H1 (cell line): ENCODE results near the gene TRMT44. TPM values are rescaled to one million over a fixed set of nuclear protein-coding genes. Genes with fewer than 3 reads are reported as not detected.

Source experiments
- CTCF ChIA-PET: fragments of 300-600 bp; sonication (Branson Sonifier 250); formaldehyde crosslinking; loops from one replicate; lab custom pipeline; 2021; ENCODE audit not compliant: partially characterized antibody; lab: Charles Lee
- POLR2A ChIA-PET: fragments of 300-600 bp; sonication (Branson Sonifier 250); formaldehyde crosslinking; loops from one replicate; lab custom pipeline; 2021; ENCODE audit warnings: inconsistent platforms; ENCODE audit not compliant: partially characterized antibody; lab: Charles Lee
- DNase-seq, 2 experiments: peaks; one replicate each; pipeline versions ENCODE4 v3.0.0 to v3.0.0-alpha.2; 2010 to 2022; ENCODE audit warnings: low spot score in 2 of 2, low read depth in 1 of 2, mixed read lengths in 1 of 2
- FAIRE-seq: peaks from 2 replicates; lab custom pipeline; 2011; peaks lifted over from hg19 to GRCh38; lab: Jason Lieb, UNC
- H2AFZ ChIP-seq: 2 replicates; pipeline ENCODE4 v1.8.1; 2012; ENCODE audit warnings: low read length, inconsistent platforms
- H2AK5ac ChIP-seq: 2 replicates; pipeline ENCODE4 v1.6.1; 2013; ENCODE audit warnings: low read depth, low read length
- H2BK120ac ChIP-seq: replicated peaks from 2 replicates; pipeline ENCODE3; 2013; ENCODE audit warnings: low read depth, low read length, inconsistent platforms
- H2BK12ac ChIP-seq: 2 replicates; pipeline ENCODE4 v1.6.1; 2013; ENCODE audit warnings: low read depth, low read length
- H2BK15ac ChIP-seq: 2 replicates; pipeline ENCODE4 v1.6.1; 2013; ENCODE audit warnings: low read length
- H2BK20ac ChIP-seq: 2 replicates; pipeline ENCODE4 v1.6.1; 2013; ENCODE audit warnings: low read length
- H2BK5ac ChIP-seq: 2 replicates; pipeline ENCODE4 v1.6.1; 2013; ENCODE audit warnings: low read depth, low read length
- H3K14ac ChIP-seq: 2 replicates; pipeline ENCODE4 v1.6.1; 2013; ENCODE audit warnings: inconsistent platforms; ENCODE audit not compliant: insufficient read length
- H3K18ac ChIP-seq: 2 replicates; pipeline ENCODE4 v1.6.1; 2013; ENCODE audit warnings: low read length; ENCODE audit errors: extremely low read depth
- H3K23ac ChIP-seq: 2 replicates; pipeline ENCODE4 v1.6.1; 2013; ENCODE audit warnings: inconsistent platforms; ENCODE audit not compliant: insufficient read length
- H3K23me2 ChIP-seq: 2 replicates; pipeline ENCODE4 v1.6.1; 2013; ENCODE audit warnings: low read depth, low read length
- H3K27ac ChIP-seq: 2 replicates; pipeline ENCODE4 v1.6.1; 2011; ENCODE audit warnings: low read depth, low read length, inconsistent platforms
- H3K27me3 ChIP-seq, 4 experiments: replicated peaks in 1 of 4; 1 replicate in 1 of 4; 2 replicates in 3 of 4; pipeline versions ENCODE4 v1.6.1 to v1.8.1; 2011 to 2013; ENCODE audit warnings: low read length in 3 of 4, mild to moderate bottlenecking in 3 of 4, inconsistent platforms in 2 of 4, mixed read lengths in 2 of 4, moderate library complexity in 1 of 4; ENCODE audit not compliant: control insufficient read depth in 3 of 4, insufficient read depth in 3 of 4; ENCODE audit errors: extremely low read depth in 1 of 4
- H3K36me3 ChIP-seq, 4 experiments: 2 replicates each; pipeline versions ENCODE4 v1.6.1 to v1.8.1; 2011 to 2013; ENCODE audit warnings: mild to moderate bottlenecking in 4 of 4, low read length in 3 of 4, moderate library complexity in 2 of 4, control low read depth in 1 of 4, inconsistent platforms in 1 of 4; ENCODE audit not compliant: insufficient read depth in 4 of 4, control insufficient read depth in 2 of 4
- H3K4ac ChIP-seq: replicated peaks from 2 replicates; pipeline ENCODE3; 2013; ENCODE audit warnings: low read length, low read depth, mixed read lengths, inconsistent platforms; ENCODE audit not compliant: insufficient read length
- H3K4me1 ChIP-seq, 4 experiments: replicated peaks in 1 of 4; 1 replicate in 1 of 4; 2 replicates in 3 of 4; pipeline versions ENCODE4 v1.6.1 to v1.8.1; 2011 to 2013; ENCODE audit warnings: low read length in 3 of 4, inconsistent platforms in 2 of 4, mixed read lengths in 1 of 4; ENCODE audit not compliant: insufficient read depth in 4 of 4, control insufficient read depth in 3 of 4
- H3K4me2 ChIP-seq, 2 experiments: 2 replicates each; pipeline versions ENCODE4 v1.6.1 to v1.8.1; 2011 to 2013; ENCODE audit warnings: low read depth in 2 of 2, low read length in 2 of 2, control low read depth in 1 of 2, inconsistent platforms in 1 of 2, mild to moderate bottlenecking in 1 of 2; ENCODE audit not compliant: insufficient read depth in 1 of 2
- H3K4me3 ChIP-seq, 4 experiments: fragments of 200-600, 300-600 bp in 1 of 4; sonication (generic), shearing (Covaris generic), sonication (Bioruptor Twin) in 1 of 4; 2 replicates each; pipeline versions ENCODE4 v1.5.1 to v1.8.1; 2011 to 2016; ENCODE audit warnings: low read length in 4 of 4, low read depth in 3 of 4, control low read depth in 2 of 4, inconsistent platforms in 2 of 4, mild to moderate bottlenecking in 2 of 4, mixed read lengths in 1 of 4, moderate library complexity in 1 of 4; ENCODE audit not compliant: insufficient read depth in 2 of 4; ENCODE audit errors: extremely low read depth in 1 of 4
- H3K56ac ChIP-seq: replicated peaks from 2 replicates; pipeline ENCODE3; 2013; ENCODE audit warnings: low read depth, mild to moderate bottlenecking, mixed read lengths, low read length, inconsistent platforms; ENCODE audit not compliant: insufficient read length
- H3K79me1 ChIP-seq: 2 replicates; pipeline ENCODE4 v1.6.1; 2013; ENCODE audit warnings: low read depth, low read length, control low read depth
- H3K79me2 ChIP-seq, 2 experiments: 2 replicates each; pipeline versions ENCODE4 v1.6.1 to v1.8.1; 2012 to 2013; ENCODE audit warnings: low read length in 2 of 2, mild to moderate bottlenecking in 2 of 2, inconsistent platforms in 1 of 2; ENCODE audit not compliant: insufficient read depth in 2 of 2, control insufficient read depth in 1 of 2
- H3K9ac ChIP-seq, 4 experiments: replicated peaks in 1 of 4; 1 replicate in 1 of 4; 2 replicates in 3 of 4; pipeline versions ENCODE4 v1.6.1 to v1.8.1; 2011 to 2013; ENCODE audit warnings: low read depth in 3 of 4, low read length in 3 of 4, control low read depth in 2 of 4, mild to moderate bottlenecking in 2 of 4, moderate library complexity in 2 of 4, inconsistent platforms in 1 of 4; ENCODE audit errors: extremely low read depth in 1 of 4
- H3K9me3 ChIP-seq, 2 experiments: 2 replicates each; pipeline versions ENCODE4 v1.6.1 to v1.8.1; 2012 to 2013; ENCODE audit warnings: mild to moderate bottlenecking in 2 of 2, moderate library complexity in 2 of 2, control low read depth in 1 of 2, inconsistent platforms in 1 of 2, low read depth in 1 of 2, low read length in 1 of 2, mixed read lengths in 1 of 2; ENCODE audit not compliant: insufficient read depth in 2 of 2
- H4K20me1 ChIP-seq, 2 experiments: replicated peaks in 1 of 2; 2 replicates each; pipeline versions ENCODE3 to v1.8.1; 2011 to 2013; ENCODE audit warnings: inconsistent platforms in 2 of 2, low read length in 2 of 2, mild to moderate bottlenecking in 1 of 2; ENCODE audit not compliant: insufficient read depth in 2 of 2, control insufficient read depth in 1 of 2
- H4K5ac ChIP-seq: 2 replicates; pipeline ENCODE4 v1.6.1; 2013; ENCODE audit warnings: low read length, low read depth, mixed read lengths, inconsistent platforms; ENCODE audit not compliant: insufficient read length
- H4K8ac ChIP-seq: 2 replicates; pipeline ENCODE4 v1.8.0; 2013; ENCODE audit warnings: mild to moderate bottlenecking, moderate library complexity, low read length, inconsistent platforms; ENCODE audit not compliant: insufficient read depth; ENCODE audit errors: extremely low read depth
- H4K91ac ChIP-seq: replicated peaks from 2 replicates; pipeline ENCODE3; 2013; ENCODE audit warnings: low read length, mixed read lengths, inconsistent platforms; ENCODE audit not compliant: insufficient read length
- CEBPB ChIP-seq: IDR thresholded peaks from 2 replicates; pipeline ENCODE4 v1.6.1; 2012; ENCODE audit warnings: low read depth, low read length
- JUN ChIP-seq: IDR thresholded peaks from 2 replicates; pipeline ENCODE4 v1.6.1; 2011; ENCODE audit warnings: low read depth, mild to moderate bottlenecking, improper control_type of control experiment, low read length
- SP2 ChIP-seq: IDR thresholded peaks from 2 replicates; pipeline ENCODE4 v1.6.1; 2012; ENCODE audit warnings: mild to moderate bottlenecking, low read length, inconsistent platforms
- WGBS, 2 experiments: shearing (Covaris generic) in 1 of 2; methylation state at CpG; one replicate each; pipeline versions ENCODE4 v1.1.6 to v1.1.7; 2013 to 2015; ENCODE audit warnings: low lambda C conversion rate in 2 of 2, mixed read lengths in 2 of 2, inconsistent platforms in 1 of 2, low coverage in 1 of 2, missing lambda C conversion rate in 1 of 2; ENCODE audit not compliant: insufficient replicate concordance in 2 of 2, insufficient coverage in 1 of 2, insufficient read length in 1 of 2; ENCODE audit errors: extremely low coverage in 1 of 2, missing lambda C conversion rate in 1 of 2; 5-methylcytosine and 5-hydroxymethylcytosine counted together
- polyA plus RNA-seq, 7 experiments: library from polyadenylated mRNA; depleted of rRNA in 3 of 7; stranded (reverse) in 5 of 7; unstranded in 2 of 7; fragments of >200 nt in 5 of 7; fragments of 200-250 nt in 2 of 7; gene quantifications; 1 replicate in 5 of 7; 2 replicates in 1 of 7; 4 replicates in 1 of 7; pipeline versions ENCODE4 v1.2.1 to v1.2.3, GENCODE V29; 2011 to 2013; ENCODE audit warnings: missing spikeins in 2 of 7, mixed read lengths in 2 of 7
- total RNA-seq: library from RNA; stranded (reverse); fragmentation: NEBNext Ultra II Directional; extraction: Animal tissue kit (Norgen Biotek cat#: 25700); gene quantifications from 2 replicates; pipeline ENCODE4 v1.2.1, GENCODE V29; 2021

TRMT44 gene
- total and polyA plus RNA-seq, 2 of the 8 experiments (the other 6 are each of a cell fraction or from before 2014, with no cell fraction given): 8.6 to 23.9 TPM

- Histone ChIP-seq H3K36me3 (no peaks in the 10 kb centered on the region), H3K27me3 (no peaks in the 10 kb centered on the region), H3K23me2 (no peaks in the 10 kb centered on the region), H2BK20ac (no peak overlapping the region), H3K4me1 (peaks cover 0 to 8% (median 6%) of the 10 kb centered on the region in 4 experiments; a peak in 6 of 7 replicates), H3K14ac (no peak overlapping the region), H3K79me1 (no peaks in the 10 kb centered on the region), H4K8ac (peak overlapping the region; percentile 32; the same call in 1 of the 2 replicates), H2BK120ac (no peak overlapping the region), H4K5ac (no peak overlapping the region), H3K23ac (no peak overlapping the region), H4K20me1 (no peaks in the 10 kb centered on the region), H2BK5ac (no peak overlapping the region), H3K4me3 (no peak overlapping the region), H3K4ac (peak overlapping the region; percentile 62), H3K79me2 (no peaks in the 10 kb centered on the region), H2AK5ac (peak overlapping the region; percentile 56; the same call in 1 of the 2 replicates), H2AFZ (no peak overlapping the region), H3K9ac (no peak overlapping the region), H3K56ac (no peak overlapping the region), H2BK12ac (no peak overlapping the region), H3K18ac (no peak overlapping the region), H3K27ac (no peak overlapping the region), H3K4me2 (no peak overlapping the region), H2BK15ac (no peak overlapping the region), H4K91ac (peak overlapping the region; percentile 78), H3K9me3 (no peaks in the 10 kb centered on the region)
- POLR2A ChIA-PET: interaction anchor here (1.0 to 1.3 kb wide), 2 partner anchors 9 to 80 kb away, joined by 3 read pairs; no protein-coding TSS in a partner anchor
- DNase-seq (no peak), FAIRE-seq (no peak)
- WGBS, 2 experiments: 88% methylated on average over 13 of the region's 15 CpGs; no CpG with 5 or more reads in 1 of the 2 experiments
- CTCF ChIA-PET: interaction anchor here (1.0 to 10.4 kb wide), 8 partner anchors 9 to 132 kb away, joined by 3 to 94 read pairs (median 4); no protein-coding TSS in a partner anchor
- TF ChIP-seq JUN (no peak), CEBPB (no peak), SP2 (no peak)
Observed at GRCh38 chr4:8399298-8399697, 41.3 kb upstream of the TRMT44 start.
